Mononuclear cell (primary cell): ENCODE data around the gene CARD11. TPM values are rescaled to one million over a fixed set of nuclear protein-coding genes. Genes with fewer than 3 reads are reported as not detected.

Experiments used
- H3K27me3 ChIP-seq: 2 replicates; pipeline ENCODE4 v1.6.0; 2011; ENCODE audit warnings: low read length, control low read depth; ENCODE audit not compliant: insufficient read depth
- H3K4me1 ChIP-seq: 2 replicates; pipeline ENCODE4 v1.5.1; 2011; ENCODE audit warnings: mild to moderate bottlenecking, low read length, control low read depth; ENCODE audit not compliant: insufficient read depth
- H3K4me3 ChIP-seq: 2 replicates; pipeline ENCODE4 v1.5.1; 2011; ENCODE audit warnings: mild to moderate bottlenecking, low read length, moderate library complexity
- H3K9me3 ChIP-seq: 2 replicates; pipeline ENCODE4 v1.5.1; 2011; ENCODE audit warnings: low read depth, mild to moderate bottlenecking, control low read depth, low read length
- total RNA-seq: library from RNA; depleted of rRNA; stranded (reverse); fragments of >200 nt; gene quantifications from one replicate; pipeline ENCODE4 v1.2.3, GENCODE V29; 2012

The CARD11 gene
- 39.1 TPM for total RNA-seq

DNA sequence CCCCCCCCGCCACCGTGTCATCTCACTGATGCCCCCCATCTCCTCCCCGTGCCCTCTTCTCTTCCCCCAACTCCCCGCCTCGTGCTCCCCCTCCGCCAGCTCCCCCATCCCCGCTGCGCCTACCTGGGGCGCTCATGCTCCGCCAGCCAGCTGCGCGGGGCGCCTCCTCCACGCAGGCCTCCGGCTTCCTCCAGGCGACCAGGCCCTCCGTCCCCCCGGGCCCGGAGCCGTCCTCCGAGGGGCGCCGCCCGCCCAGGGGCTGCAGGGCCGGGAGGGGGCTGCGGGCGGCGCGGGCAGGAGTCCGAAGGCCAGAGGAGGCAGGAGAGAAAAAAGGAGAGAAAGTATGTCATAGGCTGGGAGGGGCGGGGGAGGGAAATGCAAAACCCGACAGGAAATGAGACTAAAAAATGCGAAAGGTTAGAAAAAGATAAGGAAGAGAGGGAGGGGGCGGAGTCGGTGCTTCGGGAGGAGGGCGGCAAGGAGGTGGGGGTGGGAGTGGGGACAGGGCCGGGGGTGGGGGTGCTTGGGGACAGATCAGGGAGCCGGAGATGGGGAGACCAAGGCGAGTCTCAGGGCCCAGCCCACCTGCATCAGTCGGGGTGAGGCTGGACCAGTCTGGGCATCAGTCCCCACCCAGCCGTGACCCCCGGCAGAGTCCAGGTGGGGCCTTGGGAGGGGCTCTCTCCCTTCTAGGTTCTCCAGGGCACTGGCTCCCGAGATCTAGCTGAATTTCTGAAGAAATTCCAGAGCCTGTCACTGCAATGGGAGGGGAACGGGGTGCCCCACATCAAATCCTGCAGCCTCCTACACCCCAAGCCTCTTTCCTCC is at the start of gene CARD11:
Gene CARD11 (minus strand): TSS at position 324 of the 828 bp plus-strand sequence. CDS start 85,361 bp downstream, outside the sequence.
- Histone ChIP-seq H3K4me1 (peaks cover 41% of the 10 kb centered on the region), H3K9me3 (no peaks in the 10 kb centered on the region), H3K4me3 (peak within 1 kb of the TSS; percentile 57), H3K27me3 (no peaks in the 10 kb centered on the region)

GRCh38 chr7:3092468-3092867 is 48.8 kb upstream of the CARD11 start:
- H3K9me3 ChIP-seq = no peaks in the 10 kb centered on the region
- no peak overlapping the region for H3K4me3 ChIP-seq
- peaks cover 64% of the 10 kb centered on the region for H3K4me1 ChIP-seq
- H3K27me3 ChIP-seq = no peaks in the 10 kb centered on the region

- Histone ChIP-seq H3K4me3 (no peak overlapping the region), H3K9me3 (no peaks in the 10 kb centered on the region), H3K4me1 (peaks cover 64% of the 10 kb centered on the region), H3K27me3 (no peaks in the 10 kb centered on the region)
Measured at GRCh38 chr7:3091631-3092030, 48.0 kb upstream of the CARD11 start.

DNA sequence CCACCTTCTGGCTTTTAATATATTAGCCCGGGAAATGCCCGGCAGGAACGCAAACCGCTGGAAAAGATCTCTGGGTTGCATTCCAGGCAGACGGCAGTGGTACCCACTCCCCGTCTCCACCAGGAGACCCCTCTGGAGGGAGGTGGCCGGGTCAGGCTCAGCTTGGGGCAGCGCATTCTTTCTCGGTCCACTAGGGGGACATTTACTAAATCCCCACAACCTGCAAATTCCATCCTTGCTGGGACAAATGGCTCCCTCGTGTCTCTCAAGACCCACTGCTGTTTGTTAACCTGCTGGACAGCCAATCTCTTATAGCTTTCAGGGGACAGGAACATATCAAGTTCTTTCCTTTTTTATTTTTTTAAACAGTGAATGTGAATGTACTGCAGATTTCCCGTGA is 45.8 kb upstream of the CARD11 start:
- H3K4me1 ChIP-seq = peaks cover 49% of the 10 kb centered on the region
- H3K4me3 ChIP-seq = no peak overlapping the region
- H3K27me3 ChIP-seq = no peaks in the 10 kb centered on the region
- H3K9me3 ChIP-seq = no peaks in the 10 kb centered on the region

GRCh38 chr7:3087243-3087755 is 43.6 kb upstream of the CARD11 start:
- Histone ChIP-seq H3K4me1 (peaks cover 29% of the 10 kb centered on the region), H3K27me3 (no peaks in the 10 kb centered on the region), H3K4me3 (no peak overlapping the region), H3K9me3 (no peaks in the 10 kb centered on the region)

GRCh38 chr7:3083350-3083749 is 39.7 kb upstream of the CARD11 start:
- Histone ChIP-seq H3K4me1 (no peaks in the 10 kb centered on the region), H3K9me3 (no peaks in the 10 kb centered on the region), H3K27me3 (no peaks in the 10 kb centered on the region), H3K4me3 (no peak overlapping the region)

DNA sequence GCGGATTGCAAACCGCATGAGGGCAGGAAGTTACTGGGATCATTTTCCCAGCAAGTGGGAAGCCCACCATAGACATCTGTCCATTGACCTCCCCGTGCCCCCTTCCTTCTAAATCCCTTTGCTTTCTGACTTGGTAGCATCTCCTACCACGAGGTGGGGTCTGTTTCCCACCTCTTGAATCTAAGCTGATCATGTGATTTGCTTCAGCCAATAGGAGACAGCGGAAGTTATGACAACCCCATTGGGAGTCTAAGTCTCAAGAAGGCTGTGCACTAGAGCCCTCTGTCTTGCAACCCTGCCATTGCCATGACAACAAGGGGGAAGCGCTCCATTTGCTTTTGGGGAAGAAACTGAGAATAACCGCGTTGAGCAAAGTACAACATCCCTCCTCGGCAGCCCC is 39.2 kb upstream of the CARD11 start:
- Histone ChIP-seq H3K4me1 (no peaks in the 10 kb centered on the region), H3K27me3 (no peaks in the 10 kb centered on the region), H3K9me3 (no peaks in the 10 kb centered on the region), H3K4me3 (no peak overlapping the region)

GRCh38 chr7:3082386-3082785 is 38.7 kb upstream of the CARD11 start:
- no peaks in the 10 kb centered on the region for H3K9me3 ChIP-seq

DNA sequence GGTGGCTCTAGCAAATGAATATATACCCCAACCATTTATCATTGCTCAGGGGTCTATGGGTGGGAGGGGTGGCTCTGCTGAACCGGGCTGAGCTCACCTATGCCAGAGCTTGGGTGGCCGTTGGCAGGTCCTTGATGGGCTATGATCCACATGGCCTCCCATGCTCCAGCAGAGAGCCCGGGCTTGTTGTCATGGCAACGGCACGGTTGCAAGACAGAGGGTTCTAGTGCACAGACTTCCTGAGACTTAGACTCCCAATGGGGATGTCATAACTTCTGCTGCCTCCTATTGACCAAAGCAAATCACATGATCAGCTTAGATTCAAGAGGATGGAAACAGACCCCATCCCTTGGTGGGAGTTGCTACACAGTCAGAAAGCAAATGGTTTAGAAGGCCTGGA is 36.4 kb upstream of the CARD11 start:
- Histone ChIP-seq H3K9me3 (no peaks in the 10 kb centered on the region), H3K27me3 (no peaks in the 10 kb centered on the region), H3K4me1 (no peaks in the 10 kb centered on the region), H3K4me3 (no peak overlapping the region)

More at GRCh38 chr7:3082386-3082785, 38.7 kb upstream of the CARD11 start:
- H3K4me3 ChIP-seq = no peak overlapping the region
- H3K4me1 ChIP-seq = no peaks in the 10 kb centered on the region
- no peaks in the 10 kb centered on the region for H3K27me3 ChIP-seq

DNA sequence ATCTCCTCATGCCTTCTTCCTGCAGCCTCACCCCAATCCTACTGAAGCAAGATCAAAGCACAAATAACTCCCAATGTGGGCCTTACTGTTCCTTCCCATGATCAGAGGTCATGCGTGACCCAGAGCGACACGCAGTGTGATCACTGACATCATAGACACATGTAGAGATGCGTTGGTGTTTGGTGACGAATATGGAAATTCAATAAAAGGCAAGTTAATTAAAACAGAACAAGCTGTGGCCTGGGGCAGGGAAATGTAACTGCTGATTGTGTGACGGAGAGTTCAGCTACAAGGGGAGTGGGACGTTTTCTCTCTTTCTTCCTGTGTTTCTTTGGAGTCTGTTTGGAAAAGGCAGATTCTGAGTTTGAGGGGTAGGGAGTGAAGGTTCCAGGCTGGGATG is 34.8 kb upstream of the CARD11 start:
- Histone ChIP-seq H3K4me1 (no peaks in the 10 kb centered on the region), H3K27me3 (no peaks in the 10 kb centered on the region), H3K9me3 (no peaks in the 10 kb centered on the region), H3K4me3 (no peak overlapping the region)

GRCh38 chr7:3076700-3077099 is 33.0 kb upstream of the CARD11 start:
- Histone ChIP-seq H3K27me3 (no peaks in the 10 kb centered on the region), H3K9me3 (no peaks in the 10 kb centered on the region), H3K4me3 (no peak overlapping the region), H3K4me1 (no peaks in the 10 kb centered on the region)

GRCh38 chr7:3076163-3076562 is 32.5 kb upstream of the CARD11 start:
- Histone ChIP-seq H3K4me3 (no peak overlapping the region), H3K27me3 (no peaks in the 10 kb centered on the region), H3K4me1 (no peaks in the 10 kb centered on the region), H3K9me3 (no peaks in the 10 kb centered on the region)

DNA sequence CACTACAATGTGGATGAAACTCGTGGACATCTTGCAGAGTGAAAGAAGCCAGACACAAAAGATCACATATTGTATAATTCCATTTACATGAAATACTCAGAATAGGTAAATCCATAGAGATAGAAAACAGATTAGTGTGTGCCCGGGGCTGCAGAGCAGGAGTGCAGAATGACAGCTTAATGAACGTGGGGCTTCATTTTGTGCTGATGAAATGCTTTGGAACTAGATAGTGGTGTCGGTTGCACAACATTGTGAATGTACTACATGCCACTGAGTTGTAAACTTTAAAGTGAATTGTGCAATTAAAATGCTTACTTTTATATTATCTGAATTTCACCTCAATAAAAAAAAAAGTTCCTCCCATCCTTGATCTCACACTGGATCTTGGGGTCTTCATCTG is 31.8 kb upstream of the CARD11 start:
- Histone ChIP-seq H3K4me3 (no peak overlapping the region), H3K27me3 (no peaks in the 10 kb centered on the region), H3K4me1 (no peaks in the 10 kb centered on the region), H3K9me3 (no peaks in the 10 kb centered on the region)

GRCh38 chr7:3074459-3074821 is 30.8 kb upstream of the CARD11 start:
- Histone ChIP-seq H3K4me3 (no peak overlapping the region), H3K9me3 (no peaks in the 10 kb centered on the region), H3K27me3 (no peaks in the 10 kb centered on the region), H3K4me1 (peaks cover 8% of the 10 kb centered on the region)

GRCh38 chr7:3073763-3074458 is 30.2 kb upstream of the CARD11 start:
- no peaks in the 10 kb centered on the region for H3K9me3 ChIP-seq
- H3K27me3 ChIP-seq = no peaks in the 10 kb centered on the region
- H3K4me1 ChIP-seq = peaks cover 13% of the 10 kb centered on the region
- H3K4me3 ChIP-seq = no peak overlapping the region
